Duodenal mucosa (tissue), 2 donors: ENCODE measurements around the gene RHBG.
"Not testable (repeated sequence)": the region's sequence is repeated elsewhere in the genome, so short reads cannot be mapped to it uniquely, and the experiment has no call there.

ENCODE experiments used
- H3K27ac ChIP-seq: one replicate; pipeline ENCODE4 v1.7.0; 2013; ENCODE audit warnings: low read depth, low read length
- H3K27me3 ChIP-seq, 2 donors: one replicate each; pipeline ENCODE4 v1.7.0; 2013; ENCODE audit warnings: low read length in 2 of 2, control low read depth in 1 of 2; ENCODE audit not compliant: insufficient read depth in 2 of 2, control insufficient read depth in 1 of 2
- H3K36me3 ChIP-seq, 2 donors: one replicate each; pipeline ENCODE4 v1.7.0; 2013; ENCODE audit warnings: low read length in 2 of 2, control low read depth in 1 of 2; ENCODE audit not compliant: insufficient read depth in 2 of 2, control insufficient read depth in 1 of 2
- H3K4me1 ChIP-seq, 2 donors: one replicate each; pipeline ENCODE4 v1.7.0; 2013; ENCODE audit warnings: low read length in 2 of 2, control low read depth in 1 of 2; ENCODE audit not compliant: insufficient read depth in 2 of 2, control insufficient read depth in 1 of 2
- H3K4me3 ChIP-seq, 2 donors: one replicate each; pipeline ENCODE4 v1.7.0; 2013; ENCODE audit warnings: low read length in 2 of 2, low read depth in 1 of 2
- H3K9ac ChIP-seq, 2 donors: one replicate each; pipeline ENCODE4 v1.7.0; 2013; ENCODE audit warnings: low read length in 2 of 2, low read depth in 1 of 2
- H3K9me3 ChIP-seq, 2 donors: one replicate each; pipeline ENCODE4 v1.7.0; 2013; ENCODE audit warnings: low read length in 2 of 2, control low read depth in 1 of 2; ENCODE audit not compliant: control insufficient read depth in 1 of 2

The RHBG gene

GRCh38 chr1:156359973-156360372 lies 9.0 kb upstream of the RHBG start:
- H3K27ac ChIP-seq = no peak overlapping the region
- no peaks in the 10 kb centered on the region for H3K36me3 ChIP-seq
- H3K9me3 ChIP-seq = no peaks in the 10 kb centered on the region
- no peak overlapping the region for H3K4me3 ChIP-seq
- H3K4me1 ChIP-seq = peaks cover 5 to 6% of the 10 kb centered on the region in 2 donors
- no peak overlapping the region for H3K9ac ChIP-seq
- H3K27me3 ChIP-seq = peaks cover 9 to 16% of the 10 kb centered on the region in 2 donors

GRCh38 chr1:156360534-156360933 lies 8.5 kb upstream of the RHBG start:
- no peak overlapping the region for H3K9ac ChIP-seq
- H3K27me3 ChIP-seq = peaks cover 9 to 18% of the 10 kb centered on the region in 2 donors
- H3K36me3 ChIP-seq = no peaks in the 10 kb centered on the region
- H3K4me3 ChIP-seq = no peak overlapping the region
- peaks cover 5 to 6% of the 10 kb centered on the region in 2 donors for H3K4me1 ChIP-seq
- H3K27ac ChIP-seq = no peak overlapping the region
- no peaks in the 10 kb centered on the region for H3K9me3 ChIP-seq

GRCh38 chr1:156365754-156366153 lies 3.3 kb upstream of the RHBG start:
- peaks cover 20% of the 10 kb centered on the region in 2 donors for H3K27me3 ChIP-seq
- H3K4me3 ChIP-seq = no peak overlapping the region
- no peaks in the 10 kb centered on the region for H3K36me3 ChIP-seq
- H3K27ac ChIP-seq = no peak overlapping the region
- H3K9me3 ChIP-seq = no peaks in the 10 kb centered on the region
- H3K4me1 ChIP-seq = peaks cover 0 to 6% of the 10 kb centered on the region in 2 donors
- H3K9ac ChIP-seq = no peak overlapping the region

GRCh38 chr1:156366378-156367166 lies 2.4 kb upstream of the RHBG start:
- H3K27me3 ChIP-seq = peaks cover 20% of the 10 kb centered on the region in 2 donors
- H3K4me1 ChIP-seq = peaks cover 0 to 9% of the 10 kb centered on the region in 2 donors
- H3K36me3 ChIP-seq = no peaks in the 10 kb centered on the region
- no peaks in the 10 kb centered on the region for H3K9me3 ChIP-seq
- H3K9ac ChIP-seq = no peak overlapping the region
- H3K4me3 ChIP-seq = no peak overlapping the region
- no peak overlapping the region for H3K27ac ChIP-seq

- Histone ChIP-seq H3K4me1 (peaks cover 0 to 11% of the 10 kb centered on the region in 2 donors), H3K27ac (no peak overlapping the region)
These were observed 1.4 kb upstream of the RHBG start for GRCh38 chr1:156367383-156368156.

GRCh38 chr1:156368157-156368658 lies 803 bp upstream of the RHBG start:
- Histone ChIP-seq H3K9me3 (no peaks in the 10 kb centered on the region), H3K4me1 (peaks cover 0 to 11% of the 10 kb centered on the region in 2 donors), H3K9ac (no peak overlapping the region), H3K27ac (no peak overlapping the region), H3K27me3 (peaks cover 20% of the 10 kb centered on the region in 2 donors), H3K36me3 (no peaks in the 10 kb centered on the region), H3K4me3 (no peak overlapping the region)

More at GRCh38 chr1:156367383-156368156, 1.4 kb upstream of the RHBG start:
- Histone ChIP-seq H3K36me3 (no peaks in the 10 kb centered on the region), H3K27me3 (peaks cover 20% of the 10 kb centered on the region in 2 donors), H3K4me3 (no peak overlapping the region), H3K9ac (no peak overlapping the region), H3K9me3 (no peaks in the 10 kb centered on the region)

GRCh38 chr1:156369685-156370286 lies 775 bp downstream of the RHBG start:
- Histone ChIP-seq H3K9ac (peak overlapping the region in 1 of 2 donors; percentile 69), H3K4me1 (peaks cover 0 to 11% of the 10 kb centered on the region in 2 donors), H3K27me3 (peaks cover 14 to 15% of the 10 kb centered on the region in 2 donors), H3K4me3 (peak overlapping the region; percentile 59 to 79)
- H3K27ac ChIP-seq, H3K36me3 ChIP-seq, H3K9me3 ChIP-seq: not testable (repeated sequence)

GRCh38 chr1:156371553-156372264 lies 2.7 kb downstream of the RHBG start:
- H3K27me3 ChIP-seq = peaks cover 7 to 10% of the 10 kb centered on the region in 2 donors
- no peak overlapping the region for H3K9ac ChIP-seq
- no peak overlapping the region for H3K27ac ChIP-seq

GRCh38 chr1:156372265-156372586 lies 3.2 kb downstream of the RHBG start:
- H3K27ac ChIP-seq = no peak overlapping the region
- no peak overlapping the region for H3K9ac ChIP-seq

More at GRCh38 chr1:156371553-156372264, 2.7 kb downstream of the RHBG start:
- Histone ChIP-seq H3K36me3 (no peaks in the 10 kb centered on the region), H3K4me1 (peaks cover 0 to 11% of the 10 kb centered on the region in 2 donors), H3K4me3 (no peak overlapping the region), H3K9me3 (no peaks in the 10 kb centered on the region)

More at GRCh38 chr1:156372265-156372586, 3.2 kb downstream of the RHBG start:
- no peaks in the 10 kb centered on the region for H3K36me3 ChIP-seq
- H3K4me1 ChIP-seq = peaks cover 0 to 11% of the 10 kb centered on the region in 2 donors
- H3K9me3 ChIP-seq = no peaks in the 10 kb centered on the region
- H3K4me3 ChIP-seq = no peak overlapping the region
- peaks cover 6 to 10% of the 10 kb centered on the region in 2 donors for H3K27me3 ChIP-seq
